H9 (cell line): ENCODE data around the gene NCL. TPM values are rescaled to one million over a fixed set of nuclear protein-coding genes. Genes with fewer than 3 reads are reported as not detected.
A peak's percentile ranks its signal among the peaks of the same experiment; 100 is the strongest.
"Not testable (repeated sequence)": the region's sequence is repeated elsewhere in the genome, so short reads cannot be mapped to it uniquely, and the experiment has no call there.

ENCODE experiments used
- DNase-seq: peaks from one replicate; pipeline ENCODE4 v3.0.0-alpha.2; 2017
- H2AFZ ChIP-seq: one replicate; pipeline ENCODE4 v1.6.1; 2013; ENCODE audit warnings: mild to moderate bottlenecking, low read length, control low read depth, moderate library complexity
- H2AK5ac ChIP-seq: 2 replicates; pipeline ENCODE4 v1.6.1; 2013; ENCODE audit warnings: low read length, control low read depth, mixed read lengths; ENCODE audit not compliant: insufficient read length
- H2BK120ac ChIP-seq: one replicate; pipeline ENCODE4 v1.6.1; 2013; ENCODE audit warnings: low read depth, mild to moderate bottlenecking, low read length, control low read depth, inconsistent platforms; ENCODE audit not compliant: poor library complexity, severe bottlenecking
- H2BK12ac ChIP-seq: 2 replicates; pipeline ENCODE4 v1.6.1; 2013; ENCODE audit warnings: low read length, control low read depth, mixed read lengths, low read depth; ENCODE audit not compliant: insufficient read length
- H2BK15ac ChIP-seq: 2 replicates; pipeline ENCODE4 v1.6.1; 2013; ENCODE audit warnings: low read depth, low read length, control low read depth
- H2BK20ac ChIP-seq: one replicate; pipeline ENCODE4 v1.6.1; 2013; ENCODE audit warnings: low read depth, mild to moderate bottlenecking, low read length, control low read depth, inconsistent platforms; ENCODE audit not compliant: poor library complexity, severe bottlenecking
- H2BK5ac ChIP-seq: 2 replicates; pipeline ENCODE4 v1.6.1; 2013; ENCODE audit warnings: low read length, control low read depth, mixed read lengths; ENCODE audit not compliant: insufficient read length
- H3K14ac ChIP-seq: 2 replicates; pipeline ENCODE4 v1.6.1; 2013; ENCODE audit warnings: low read length, control low read depth; ENCODE audit not compliant: insufficient read depth
- H3K18ac ChIP-seq: 2 replicates; pipeline ENCODE4 v1.6.1; 2013; ENCODE audit warnings: low read depth, mild to moderate bottlenecking, mixed read lengths, low read length, control low read depth; ENCODE audit not compliant: insufficient read length
- H3K23ac ChIP-seq: 2 replicates; pipeline ENCODE4 v1.6.1; 2013; ENCODE audit warnings: low read length, control low read depth, mixed read lengths, low read depth; ENCODE audit not compliant: insufficient read length
- H3K23me2 ChIP-seq: 2 replicates; pipeline ENCODE4 v1.6.1; 2013; ENCODE audit warnings: low read depth, mild to moderate bottlenecking, mixed read lengths, low read length, control low read depth; ENCODE audit not compliant: insufficient read length, poor library complexity, severe bottlenecking
- H3K27ac ChIP-seq: 2 replicates; pipeline ENCODE4 v1.5.1; 2013; ENCODE audit warnings: low read length, control low read depth, mixed read lengths, low read depth; ENCODE audit not compliant: insufficient read length
- H3K27me3 ChIP-seq: 2 replicates; pipeline ENCODE4 v1.6.1; 2013; ENCODE audit warnings: low read length, control low read depth, inconsistent platforms; ENCODE audit not compliant: insufficient read depth
- H3K4ac ChIP-seq: 2 replicates; pipeline ENCODE4 v1.6.1; 2013; ENCODE audit warnings: low read depth, mild to moderate bottlenecking, control low read depth, inconsistent platforms, low read length, moderate library complexity
- H3K4me1 ChIP-seq: 2 replicates; pipeline ENCODE4 v1.6.1; 2013; ENCODE audit warnings: low read length, control low read depth, inconsistent platforms; ENCODE audit not compliant: insufficient read depth
- H3K4me2 ChIP-seq: 2 replicates; pipeline ENCODE4 v1.6.1; 2013; ENCODE audit warnings: low read length, control low read depth, mixed read lengths; ENCODE audit not compliant: insufficient read length, insufficient read depth
- H3K56ac ChIP-seq: 2 replicates; pipeline ENCODE4 v1.6.1; 2013; ENCODE audit warnings: low read depth, mild to moderate bottlenecking, mixed read lengths, low read length, control low read depth; ENCODE audit not compliant: insufficient read length
- H3K79me1 ChIP-seq: 2 replicates; pipeline ENCODE4 v1.6.1; 2013; ENCODE audit warnings: low read depth, mild to moderate bottlenecking, moderate library complexity, low read length, control low read depth, inconsistent platforms; ENCODE audit not compliant: insufficient read depth, poor library complexity, severe bottlenecking
- H3K79me2 ChIP-seq: 2 replicates; pipeline ENCODE4 v1.6.1; 2013; ENCODE audit warnings: low read length, control low read depth, inconsistent platforms; ENCODE audit not compliant: insufficient read depth
- H3K9ac ChIP-seq: 2 replicates; pipeline ENCODE4 v1.6.1; 2013; ENCODE audit warnings: low read length, control low read depth, mixed read lengths; ENCODE audit not compliant: insufficient read length; ENCODE audit errors: extremely low read depth
- H3K9me3 ChIP-seq: one replicate; pipeline ENCODE4 v1.6.1; 2013; ENCODE audit warnings: low read depth, low read length, inconsistent platforms; ENCODE audit not compliant: control insufficient read depth
- H3T11ph ChIP-seq: one replicate; pipeline ENCODE4 v1.6.1; 2013; ENCODE audit warnings: mild to moderate bottlenecking, low read length, control low read depth, inconsistent platforms
- H4K20me1 ChIP-seq: one replicate; pipeline ENCODE4 v1.6.1; 2013; ENCODE audit not compliant: control insufficient read depth, insufficient read length, insufficient read depth
- H4K5ac ChIP-seq: 2 replicates; pipeline ENCODE4 v1.6.1; 2013; ENCODE audit warnings: low read depth, mild to moderate bottlenecking, mixed read lengths, low read length, control low read depth; ENCODE audit not compliant: insufficient read length
- H4K8ac ChIP-seq: replicated peaks from 2 replicates; pipeline ENCODE4 v1.6.1; 2013; ENCODE audit warnings: low read length, control low read depth, mixed read lengths, low read depth; ENCODE audit not compliant: insufficient read length
- H4K91ac ChIP-seq: 2 replicates; pipeline ENCODE4 v1.6.1; 2013; ENCODE audit warnings: low read depth, mild to moderate bottlenecking, moderate library complexity, mixed read lengths, low read length, control low read depth; ENCODE audit not compliant: insufficient read length
- H3K27ac Mint-ChIP-seq, 3 experiments: 2 replicates in 2 of 3; 3 replicates in 1 of 3; pipeline ENCODE4 v1.8.0; 2020 to 2021; ENCODE audit warnings: mixed read lengths in 3 of 3, mild to moderate bottlenecking in 1 of 3, moderate library complexity in 1 of 3
- H3K27me3 Mint-ChIP-seq: 2 replicates; pipeline ENCODE4 v1.8.0; 2021; ENCODE audit warnings: low read depth, mild to moderate bottlenecking, moderate library complexity, mixed read lengths
- H3K36me3 Mint-ChIP-seq, 3 experiments: 2 replicates in 2 of 3; 3 replicates in 1 of 3; pipeline ENCODE4 v1.8.0; 2020 to 2021; ENCODE audit warnings: low read depth in 3 of 3, mixed read lengths in 3 of 3; ENCODE audit not compliant: insufficient read depth in 1 of 3
- H3K4me1 Mint-ChIP-seq, 2 experiments: 2 replicates each; pipeline ENCODE4 v1.8.0; 2020; ENCODE audit warnings: mixed read lengths in 2 of 2
- H3K4me3 Mint-ChIP-seq, 2 experiments: 2 replicates in 1 of 2; 3 replicates in 1 of 2; pipeline ENCODE4 v1.8.0; 2020 to 2021; ENCODE audit warnings: mild to moderate bottlenecking in 2 of 2, mixed read lengths in 2 of 2, moderate library complexity in 1 of 2
- H3K9me3 Mint-ChIP-seq, 2 experiments: 2 replicates in 1 of 2; 3 replicates in 1 of 2; pipeline ENCODE4 v1.8.0; 2020; ENCODE audit warnings: mild to moderate bottlenecking in 2 of 2, mixed read lengths in 2 of 2, moderate library complexity in 1 of 2
- WGBS: extraction: QIAGEN DNeasy Blood & Tissue Kit; methylation state at CpG from one replicate; pipeline ENCODE4 v1.1.7; 2013; ENCODE audit warnings: missing lambda C conversion rate, low lambda C conversion rate, mixed read lengths; ENCODE audit not compliant: insufficient read length; ENCODE audit errors: extremely low coverage; 5-methylcytosine and 5-hydroxymethylcytosine counted together
- total RNA-seq: library from RNA; stranded (reverse); gene quantifications from 2 replicates; pipeline ENCODE4 v1.2.1, GENCODE V29; 2021
- TF ChIP-seq, protein P1 (sequence below): fragments of 200-600 bp; sonication (generic); conservative IDR thresholded peaks from 3 replicates; pipeline ENCODE4 v1.8.0; 2021; ENCODE audit warnings: antibody characterized with exemption, mild to moderate bottlenecking

The NCL gene
- total RNA-seq, 1 experiment from 2014 or later = 1,269 TPM

DNA sequence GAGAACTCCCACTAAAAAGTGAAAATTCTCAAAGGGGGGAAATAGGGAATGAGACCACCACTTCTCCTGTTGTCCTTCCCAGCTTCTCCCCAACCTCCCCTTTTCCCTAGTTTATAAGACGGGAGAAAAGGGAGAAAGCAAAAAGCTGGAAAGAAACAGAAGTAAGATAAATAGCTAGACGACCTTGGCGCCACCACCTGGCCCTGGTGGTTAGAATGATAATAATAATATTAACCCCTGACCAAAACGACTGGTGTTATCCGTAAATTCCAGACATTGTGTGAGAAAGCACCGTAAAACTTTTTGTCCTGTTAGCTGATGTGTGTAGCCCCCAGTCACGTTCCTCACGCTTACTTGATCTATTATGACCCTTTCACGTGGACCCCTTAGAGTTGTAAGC lies 56.0 kb downstream of the NCL start:
- not testable (repeated sequence) for H3K4me2 ChIP-seq, DNase-seq, H4K5ac ChIP-seq, H3K27me3 ChIP-seq, H3K27ac ChIP-seq, H3K9ac ChIP-seq, H3K27me3 Mint-ChIP-seq, H3K4ac ChIP-seq, H4K8ac ChIP-seq, H3T11ph ChIP-seq, H3K56ac ChIP-seq, H2BK15ac ChIP-seq, H3K14ac ChIP-seq, H3K79me2 ChIP-seq, H3K23me2 ChIP-seq, H2BK20ac ChIP-seq, H2BK5ac ChIP-seq, H4K20me1 ChIP-seq, H3K4me3 Mint-ChIP-seq, H3K18ac ChIP-seq, H2AFZ ChIP-seq, H3K9me3 ChIP-seq, H3K4me1 ChIP-seq, H3K23ac ChIP-seq, H2AK5ac ChIP-seq, H2BK12ac ChIP-seq, H3K79me1 ChIP-seq, H2BK120ac ChIP-seq, H4K91ac ChIP-seq
- no CpG with 5 or more reads among the region's 9 CpGs for WGBS
- Mint-ChIP-seq H3K36me3 (peaks cover 3 to 12% (median 7%) of the 10 kb centered on the region in 3 experiments; a peak in 5 of 7 replicates), H3K4me1 (peaks cover 55 to 62% of the 10 kb centered on the region in 2 experiments), H3K27ac (peak overlapping the region; percentile 11 to 81 (median 55); a peak in 2 of 7 replicates), H3K9me3 (peaks cover 16 to 26% of the 10 kb centered on the region in 2 experiments)
- TF ChIP-seq, protein P1, sequence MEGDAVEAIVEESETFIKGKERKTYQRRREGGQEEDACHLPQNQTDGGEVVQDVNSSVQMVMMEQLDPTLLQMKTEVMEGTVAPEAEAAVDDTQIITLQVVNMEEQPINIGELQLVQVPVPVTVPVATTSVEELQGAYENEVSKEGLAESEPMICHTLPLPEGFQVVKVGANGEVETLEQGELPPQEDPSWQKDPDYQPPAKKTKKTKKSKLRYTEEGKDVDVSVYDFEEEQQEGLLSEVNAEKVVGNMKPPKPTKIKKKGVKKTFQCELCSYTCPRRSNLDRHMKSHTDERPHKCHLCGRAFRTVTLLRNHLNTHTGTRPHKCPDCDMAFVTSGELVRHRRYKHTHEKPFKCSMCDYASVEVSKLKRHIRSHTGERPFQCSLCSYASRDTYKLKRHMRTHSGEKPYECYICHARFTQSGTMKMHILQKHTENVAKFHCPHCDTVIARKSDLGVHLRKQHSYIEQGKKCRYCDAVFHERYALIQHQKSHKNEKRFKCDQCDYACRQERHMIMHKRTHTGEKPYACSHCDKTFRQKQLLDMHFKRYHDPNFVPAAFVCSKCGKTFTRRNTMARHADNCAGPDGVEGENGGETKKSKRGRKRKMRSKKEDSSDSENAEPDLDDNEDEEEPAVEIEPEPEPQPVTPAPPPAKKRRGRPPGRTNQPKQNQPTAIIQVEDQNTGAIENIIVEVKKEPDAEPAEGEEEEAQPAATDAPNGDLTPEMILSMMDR = peak; percentile 21; the same call in 1 of the 3 replicates

DNA sequence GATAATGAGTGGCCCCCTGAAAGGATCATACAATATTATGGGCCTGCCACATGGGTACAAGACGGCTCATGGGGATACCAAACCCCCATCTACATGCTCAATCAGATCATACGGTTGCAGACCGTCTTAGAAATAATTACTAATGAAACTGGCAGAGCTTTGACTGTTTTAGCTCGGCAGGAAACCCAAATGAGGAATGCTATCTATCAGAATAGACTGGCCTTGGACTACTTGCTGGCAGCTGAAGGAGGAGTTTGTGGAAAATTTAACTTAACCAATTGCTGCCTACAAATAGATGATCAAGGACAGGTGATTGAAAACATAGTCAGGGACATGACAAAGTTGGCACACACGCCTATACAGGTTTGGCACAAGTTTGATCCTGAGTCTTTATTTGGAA lies 56.6 kb downstream of the NCL start:
- not testable (repeated sequence) for H2BK15ac ChIP-seq, H2BK120ac ChIP-seq, H3K23me2 ChIP-seq, DNase-seq, H3K27me3 Mint-ChIP-seq, H2BK12ac ChIP-seq, H3K4me2 ChIP-seq, H3K27ac ChIP-seq, H4K5ac ChIP-seq, H3K27me3 ChIP-seq, H4K8ac ChIP-seq, H3K4me1 ChIP-seq, H3K18ac ChIP-seq, H4K20me1 ChIP-seq, H4K91ac ChIP-seq, H3K79me2 ChIP-seq, H3K9ac ChIP-seq, H2BK5ac ChIP-seq, H3T11ph ChIP-seq, H3K79me1 ChIP-seq, H2AFZ ChIP-seq, H3K56ac ChIP-seq, H3K23ac ChIP-seq, H3K14ac ChIP-seq, H3K9me3 ChIP-seq, H3K4me3 Mint-ChIP-seq, H3K27ac Mint-ChIP-seq, H2AK5ac ChIP-seq, H3K4ac ChIP-seq, H2BK20ac ChIP-seq
- Mint-ChIP-seq H3K9me3 (peaks cover 16 to 26% of the 10 kb centered on the region in 2 experiments), H3K36me3 (peaks cover 3 to 12% (median 7%) of the 10 kb centered on the region in 3 experiments; a peak in 5 of 7 replicates), H3K4me1 (peaks cover 53 to 61% of the 10 kb centered on the region in 2 experiments)
- WGBS = no CpG with 5 or more reads among the region's 5 CpGs
